Endothelial cell of umbilical vein (primary cell): ENCODE measurements around the gene SKAP1.

ENCODE experiments used
- EZH2 ChIP-seq: IDR thresholded peaks from 2 replicates; pipeline ENCODE4 v1.6.1; 2012; ENCODE audit warnings: borderline replicate concordance, low read depth, mild to moderate bottlenecking, moderate library complexity, low read length, inconsistent platforms; ENCODE audit not compliant: severe bottlenecking
- FOS ChIP-seq: IDR thresholded peaks from 2 replicates; pipeline ENCODE4 v1.6.1; 2011; ENCODE audit warnings: mild to moderate bottlenecking, low read length, moderate library complexity, borderline replicate concordance; ENCODE audit not compliant: insufficient read depth
- JUN ChIP-seq: IDR thresholded peaks from 2 replicates; pipeline ENCODE4 v1.6.1; 2011; ENCODE audit warnings: borderline replicate concordance, low read depth; ENCODE audit not compliant: insufficient read length, insufficient read depth
- MAX ChIP-seq: IDR thresholded peaks from 2 replicates; pipeline ENCODE4 v1.6.1; 2011; ENCODE audit not compliant: insufficient read depth, insufficient read length
- MYC ChIP-seq: IDR thresholded peaks from one replicate; pipeline ENCODE4 v1.6.1; 2011; ENCODE audit warnings: mild to moderate bottlenecking, low read depth, low read length
- POLR2A ChIP-seq: IDR thresholded peaks from 2 replicates; pipeline ENCODE4 v1.6.1; 2012; ENCODE audit warnings: low read depth, mild to moderate bottlenecking, control low read depth, low read length
- POLR2AphosphoS5 ChIP-seq: IDR thresholded peaks from 2 replicates; pipeline ENCODE4 v1.6.1; 2012; ENCODE audit warnings: low read depth, mild to moderate bottlenecking, control low read depth, low read length, moderate library complexity; ENCODE audit not compliant: insufficient read depth
- TF ChIP-seq, protein P1 (sequence below), 2 donors: IDR thresholded peaks; 1 replicate in 1 of 2; 2 replicates in 1 of 2; pipeline ENCODE4 v1.5.1; 2011; ENCODE audit warnings: low read length in 2 of 2, mild to moderate bottlenecking in 2 of 2, moderate library complexity in 2 of 2, control low read depth in 1 of 2, inconsistent platforms in 1 of 2, low read depth in 1 of 2; ENCODE audit not compliant: insufficient read depth in 1 of 2; ENCODE audit errors: extremely low read depth in 1 of 2

- TF ChIP-seq MAX: no peak
- no peak for TF ChIP-seq FOS
- TF ChIP-seq, protein P1, sequence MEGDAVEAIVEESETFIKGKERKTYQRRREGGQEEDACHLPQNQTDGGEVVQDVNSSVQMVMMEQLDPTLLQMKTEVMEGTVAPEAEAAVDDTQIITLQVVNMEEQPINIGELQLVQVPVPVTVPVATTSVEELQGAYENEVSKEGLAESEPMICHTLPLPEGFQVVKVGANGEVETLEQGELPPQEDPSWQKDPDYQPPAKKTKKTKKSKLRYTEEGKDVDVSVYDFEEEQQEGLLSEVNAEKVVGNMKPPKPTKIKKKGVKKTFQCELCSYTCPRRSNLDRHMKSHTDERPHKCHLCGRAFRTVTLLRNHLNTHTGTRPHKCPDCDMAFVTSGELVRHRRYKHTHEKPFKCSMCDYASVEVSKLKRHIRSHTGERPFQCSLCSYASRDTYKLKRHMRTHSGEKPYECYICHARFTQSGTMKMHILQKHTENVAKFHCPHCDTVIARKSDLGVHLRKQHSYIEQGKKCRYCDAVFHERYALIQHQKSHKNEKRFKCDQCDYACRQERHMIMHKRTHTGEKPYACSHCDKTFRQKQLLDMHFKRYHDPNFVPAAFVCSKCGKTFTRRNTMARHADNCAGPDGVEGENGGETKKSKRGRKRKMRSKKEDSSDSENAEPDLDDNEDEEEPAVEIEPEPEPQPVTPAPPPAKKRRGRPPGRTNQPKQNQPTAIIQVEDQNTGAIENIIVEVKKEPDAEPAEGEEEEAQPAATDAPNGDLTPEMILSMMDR (IDR thresholded peaks at IDR 0.05; ENCODE audit: extremely low read depth in 1 of 2, insufficient read depth in 1 of 2, low read depth in 1 of 2, low read length in 2 of 2): no peak
- TF ChIP-seq POLR2A: no peak
- TF ChIP-seq POLR2AphosphoS5: no peak
- no peak for TF ChIP-seq JUN
- no peak for TF ChIP-seq EZH2
- TF ChIP-seq MYC: no peak
Observed at GRCh38 chr17:48269209-48269608, 160.8 kb downstream of the SKAP1 start.
